ENCODE measurements around the gene FOS. TPM values are rescaled to one million over a fixed set of nuclear protein-coding genes. Genes with fewer than 3 reads are reported as not detected.

Gene FOS
- total and polyA plus RNA-seq, 4 donors, result 13.2 to 82.7 (median 20.0) TPM

DNA sequence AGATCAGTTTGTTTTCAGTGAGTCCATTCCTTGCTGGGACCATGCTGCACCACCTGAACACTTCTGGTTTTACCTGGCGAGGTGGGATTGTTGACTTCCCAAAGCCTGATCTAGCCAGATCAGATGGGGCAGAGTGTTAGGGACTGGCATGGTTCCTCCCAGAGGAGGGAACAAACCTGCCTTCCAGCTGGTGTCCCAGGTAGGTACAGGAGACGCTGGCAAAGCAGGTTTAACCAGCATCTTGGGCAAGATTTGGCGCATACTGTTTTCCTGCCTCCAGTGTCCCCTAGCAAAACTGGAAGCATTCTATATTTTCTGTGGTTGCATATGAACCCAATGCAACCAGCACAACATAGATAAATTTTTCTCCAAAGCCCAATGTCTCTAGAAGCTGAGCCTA, 14.6 kb upstream of the FOS start:
- DNase-seq (ENCODE audit: low spot score), result no peak
- WGBS, result 91% methylated on average over 3 of the region's 3 CpGs

DNA sequence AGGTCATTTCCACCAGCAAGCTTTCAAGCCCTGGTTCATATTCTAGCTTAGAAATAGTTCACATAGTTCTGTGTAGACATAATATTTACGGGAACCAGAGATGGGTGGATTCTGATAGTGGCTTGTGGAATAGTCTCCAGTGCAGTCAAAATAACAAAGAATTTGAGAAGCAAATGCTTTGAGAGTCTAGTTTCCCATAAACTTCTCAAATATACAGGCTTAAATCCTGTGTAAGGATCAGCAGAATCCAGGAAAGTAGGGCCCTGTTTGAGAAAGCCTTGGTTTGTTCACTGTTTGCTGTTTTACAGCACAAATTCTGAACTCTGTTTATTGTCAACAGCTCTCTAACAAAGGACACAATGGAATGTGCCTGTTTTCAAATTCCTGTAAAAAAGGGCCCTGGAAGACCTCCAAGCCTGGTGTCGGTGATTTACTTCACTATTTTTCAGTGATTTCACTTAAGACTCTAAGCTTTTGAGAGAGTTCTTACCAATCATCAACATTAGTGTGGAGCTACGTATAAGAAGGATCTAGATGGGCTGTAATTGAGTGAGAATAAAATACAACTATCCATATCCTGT, 11.4 kb upstream of the FOS start:
- H3K4me1 ChIP-seq (ENCODE audit: control insufficient read depth in 4 of 4, insufficient read depth in 4 of 4, low read length in 3 of 4), result no peaks in the 10 kb centered on the region
- TF ChIP-seq SP1 (IDR thresholded peaks at IDR 0.05), result peak; percentile 14
- no peak for TF ChIP-seq HNF4A (conservative IDR thresholded peaks at IDR 0.05)
- no peak for TF ChIP-seq RXRA (IDR thresholded peaks at IDR 0.05)
- H3K27me3 ChIP-seq (ENCODE audit: control insufficient read depth in 4 of 4, insufficient read depth in 4 of 4, low read length in 3 of 4), result no peaks in the 10 kb centered on the region
- H3K27ac ChIP-seq (ENCODE audit: low read depth in 1 of 2, low read length in 2 of 2), result peak overlapping the region; percentile 3 to 41
- WGBS, result 85% methylated on average over 3 of the region's 3 CpGs
- no peak for DNase-seq (ENCODE audit: low spot score)
- H3K9me3 ChIP-seq (ENCODE audit: control insufficient read depth in 4 of 4, low read length in 3 of 4), result no peaks in the 10 kb centered on the region
- H3K9ac ChIP-seq (ENCODE audit: low read depth in 1 of 2, low read length in 2 of 2), result no peak overlapping the region
- no peaks in the 10 kb centered on the region for H3K36me3 ChIP-seq (ENCODE audit: control insufficient read depth in 4 of 4, insufficient read depth in 3 of 4, low read depth in 1 of 4, low read length in 3 of 4)
- no peak overlapping the region for H3K4me3 ChIP-seq (ENCODE audit: low read depth in 1 of 3, low read length in 3 of 3)

More for the DNA sequence above, 14.6 kb upstream of the FOS start:
- H3K9ac ChIP-seq (ENCODE audit: low read depth in 1 of 2, low read length in 2 of 2), result no peak overlapping the region
- no peak overlapping the region for H3K4me3 ChIP-seq (ENCODE audit: low read depth in 1 of 3, low read length in 3 of 3)
- H3K36me3 ChIP-seq (ENCODE audit: control insufficient read depth in 4 of 4, insufficient read depth in 3 of 4, low read depth in 1 of 4, low read length in 3 of 4), result no peaks in the 10 kb centered on the region
- peaks cover 0 to 7% (median 0%) of the 10 kb centered on the region in 4 donors for H3K4me1 ChIP-seq (ENCODE audit: control insufficient read depth in 4 of 4, insufficient read depth in 4 of 4, low read length in 3 of 4)
- no peak for TF ChIP-seq FOXA1 (IDR thresholded peaks at IDR 0.05)
- no peak for TF ChIP-seq HNF4G (IDR thresholded peaks at IDR 0.05)
- TF ChIP-seq GABPA (IDR thresholded peaks at IDR 0.05 in 1 of 2, conservative IDR thresholded peaks at IDR 0.05 in 1 of 2), result no peak
- TF ChIP-seq, protein P1, sequence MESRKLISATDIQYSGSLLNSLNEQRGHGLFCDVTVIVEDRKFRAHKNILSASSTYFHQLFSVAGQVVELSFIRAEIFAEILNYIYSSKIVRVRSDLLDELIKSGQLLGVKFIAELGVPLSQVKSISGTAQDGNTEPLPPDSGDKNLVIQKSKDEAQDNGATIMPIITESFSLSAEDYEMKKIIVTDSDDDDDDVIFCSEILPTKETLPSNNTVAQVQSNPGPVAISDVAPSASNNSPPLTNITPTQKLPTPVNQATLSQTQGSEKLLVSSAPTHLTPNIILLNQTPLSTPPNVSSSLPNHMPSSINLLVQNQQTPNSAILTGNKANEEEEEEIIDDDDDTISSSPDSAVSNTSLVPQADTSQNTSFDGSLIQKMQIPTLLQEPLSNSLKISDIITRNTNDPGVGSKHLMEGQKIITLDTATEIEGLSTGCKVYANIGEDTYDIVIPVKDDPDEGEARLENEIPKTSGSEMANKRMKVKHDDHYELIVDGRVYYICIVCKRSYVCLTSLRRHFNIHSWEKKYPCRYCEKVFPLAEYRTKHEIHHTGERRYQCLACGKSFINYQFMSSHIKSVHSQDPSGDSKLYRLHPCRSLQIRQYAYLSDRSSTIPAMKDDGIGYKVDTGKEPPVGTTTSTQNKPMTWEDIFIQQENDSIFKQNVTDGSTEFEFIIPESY (IDR thresholded peaks at IDR 0.05), result no peak
- TF ChIP-seq, protein P2, sequence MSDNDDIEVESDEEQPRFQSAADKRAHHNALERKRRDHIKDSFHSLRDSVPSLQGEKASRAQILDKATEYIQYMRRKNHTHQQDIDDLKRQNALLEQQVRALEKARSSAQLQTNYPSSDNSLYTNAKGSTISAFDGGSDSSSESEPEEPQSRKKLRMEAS (IDR thresholded peaks at IDR 0.05), result no peak
- no peak for TF ChIP-seq RXRA (IDR thresholded peaks at IDR 0.05)
- TF ChIP-seq, protein P3, sequence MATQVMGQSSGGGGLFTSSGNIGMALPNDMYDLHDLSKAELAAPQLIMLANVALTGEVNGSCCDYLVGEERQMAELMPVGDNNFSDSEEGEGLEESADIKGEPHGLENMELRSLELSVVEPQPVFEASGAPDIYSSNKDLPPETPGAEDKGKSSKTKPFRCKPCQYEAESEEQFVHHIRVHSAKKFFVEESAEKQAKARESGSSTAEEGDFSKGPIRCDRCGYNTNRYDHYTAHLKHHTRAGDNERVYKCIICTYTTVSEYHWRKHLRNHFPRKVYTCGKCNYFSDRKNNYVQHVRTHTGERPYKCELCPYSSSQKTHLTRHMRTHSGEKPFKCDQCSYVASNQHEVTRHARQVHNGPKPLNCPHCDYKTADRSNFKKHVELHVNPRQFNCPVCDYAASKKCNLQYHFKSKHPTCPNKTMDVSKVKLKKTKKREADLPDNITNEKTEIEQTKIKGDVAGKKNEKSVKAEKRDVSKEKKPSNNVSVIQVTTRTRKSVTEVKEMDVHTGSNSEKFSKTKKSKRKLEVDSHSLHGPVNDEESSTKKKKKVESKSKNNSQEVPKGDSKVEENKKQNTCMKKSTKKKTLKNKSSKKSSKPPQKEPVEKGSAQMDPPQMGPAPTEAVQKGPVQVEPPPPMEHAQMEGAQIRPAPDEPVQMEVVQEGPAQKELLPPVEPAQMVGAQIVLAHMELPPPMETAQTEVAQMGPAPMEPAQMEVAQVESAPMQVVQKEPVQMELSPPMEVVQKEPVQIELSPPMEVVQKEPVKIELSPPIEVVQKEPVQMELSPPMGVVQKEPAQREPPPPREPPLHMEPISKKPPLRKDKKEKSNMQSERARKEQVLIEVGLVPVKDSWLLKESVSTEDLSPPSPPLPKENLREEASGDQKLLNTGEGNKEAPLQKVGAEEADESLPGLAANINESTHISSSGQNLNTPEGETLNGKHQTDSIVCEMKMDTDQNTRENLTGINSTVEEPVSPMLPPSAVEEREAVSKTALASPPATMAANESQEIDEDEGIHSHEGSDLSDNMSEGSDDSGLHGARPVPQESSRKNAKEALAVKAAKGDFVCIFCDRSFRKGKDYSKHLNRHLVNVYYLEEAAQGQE (IDR thresholded peaks at IDR 0.05), result no peak
- TF ChIP-seq, protein P4, sequence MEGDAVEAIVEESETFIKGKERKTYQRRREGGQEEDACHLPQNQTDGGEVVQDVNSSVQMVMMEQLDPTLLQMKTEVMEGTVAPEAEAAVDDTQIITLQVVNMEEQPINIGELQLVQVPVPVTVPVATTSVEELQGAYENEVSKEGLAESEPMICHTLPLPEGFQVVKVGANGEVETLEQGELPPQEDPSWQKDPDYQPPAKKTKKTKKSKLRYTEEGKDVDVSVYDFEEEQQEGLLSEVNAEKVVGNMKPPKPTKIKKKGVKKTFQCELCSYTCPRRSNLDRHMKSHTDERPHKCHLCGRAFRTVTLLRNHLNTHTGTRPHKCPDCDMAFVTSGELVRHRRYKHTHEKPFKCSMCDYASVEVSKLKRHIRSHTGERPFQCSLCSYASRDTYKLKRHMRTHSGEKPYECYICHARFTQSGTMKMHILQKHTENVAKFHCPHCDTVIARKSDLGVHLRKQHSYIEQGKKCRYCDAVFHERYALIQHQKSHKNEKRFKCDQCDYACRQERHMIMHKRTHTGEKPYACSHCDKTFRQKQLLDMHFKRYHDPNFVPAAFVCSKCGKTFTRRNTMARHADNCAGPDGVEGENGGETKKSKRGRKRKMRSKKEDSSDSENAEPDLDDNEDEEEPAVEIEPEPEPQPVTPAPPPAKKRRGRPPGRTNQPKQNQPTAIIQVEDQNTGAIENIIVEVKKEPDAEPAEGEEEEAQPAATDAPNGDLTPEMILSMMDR (IDR thresholded peaks at IDR 0.05; ENCODE audit: low read depth, low read length, missing input control), result no peak
- TF ChIP-seq RAD21 (IDR thresholded peaks at IDR 0.05), result no peak
- TF ChIP-seq, protein P5, sequence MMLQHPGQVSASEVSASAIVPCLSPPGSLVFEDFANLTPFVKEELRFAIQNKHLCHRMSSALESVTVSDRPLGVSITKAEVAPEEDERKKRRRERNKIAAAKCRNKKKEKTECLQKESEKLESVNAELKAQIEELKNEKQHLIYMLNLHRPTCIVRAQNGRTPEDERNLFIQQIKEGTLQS (IDR thresholded peaks at IDR 0.05), result no peak
- TF ChIP-seq SP1 (IDR thresholded peaks at IDR 0.05), result no peak
- no peaks in the 10 kb centered on the region for H3K27me3 ChIP-seq (ENCODE audit: control insufficient read depth in 4 of 4, insufficient read depth in 4 of 4, low read length in 3 of 4)
- H3K9me3 ChIP-seq (ENCODE audit: control insufficient read depth in 4 of 4, low read length in 3 of 4), result no peaks in the 10 kb centered on the region
- H3K27ac ChIP-seq (ENCODE audit: low read depth in 1 of 2, low read length in 2 of 2), result no peak overlapping the region

Measured in liver (tissue), 9 donors.